Effector memory CD4-positive, alpha-beta T cell (primary cell): ENCODE data around the gene INSL3.
A peak's percentile ranks its signal among the peaks of the same experiment; 100 is the strongest.
"Not testable (repeated sequence)": the region's sequence is repeated elsewhere in the genome, so short reads cannot be mapped to it uniquely, and the experiment has no call there.

Source experiments
- DNase-seq, 3 donors: peaks; one replicate each; pipeline ENCODE4 v3.0.0-alpha.2; 2020
- H3K27ac ChIP-seq: 2 replicates; pipeline ENCODE4 v1.7.0; 2013; ENCODE audit warnings: mild to moderate bottlenecking, low read length, moderate library complexity; ENCODE audit not compliant: insufficient read depth, poor library complexity, severe bottlenecking
- H3K27me3 ChIP-seq: replicated peaks from 2 replicates; pipeline ENCODE4 v1.7.0; 2013; ENCODE audit warnings: mild to moderate bottlenecking, low read length; ENCODE audit not compliant: insufficient read depth, control insufficient read depth, poor library complexity, severe bottlenecking
- H3K36me3 ChIP-seq: 2 replicates; pipeline ENCODE4 v1.7.0; 2013; ENCODE audit warnings: mild to moderate bottlenecking, low read length, moderate library complexity; ENCODE audit not compliant: control insufficient read depth, insufficient read depth
- H3K4me1 ChIP-seq: 2 replicates; pipeline ENCODE4 v1.7.0; 2013; ENCODE audit warnings: low read length, mild to moderate bottlenecking; ENCODE audit not compliant: control insufficient read depth, insufficient read depth, poor library complexity, severe bottlenecking
- H3K4me3 ChIP-seq: 2 replicates; pipeline ENCODE4 v1.7.0; 2013; ENCODE audit warnings: low read length, low read depth, mild to moderate bottlenecking; ENCODE audit not compliant: insufficient read depth, poor library complexity, severe bottlenecking
- H3K9me3 ChIP-seq: 2 replicates; pipeline ENCODE4 v1.7.0; 2013; ENCODE audit warnings: mild to moderate bottlenecking, low read length, moderate library complexity; ENCODE audit not compliant: control insufficient read depth

The INSL3 gene

GRCh38 chr19:17784201-17785008 is 36.9 kb downstream of the INSL3 start:
- Histone ChIP-seq H3K27me3 (no peaks in the 10 kb centered on the region), H3K27ac (no peak overlapping the region), H3K4me1 (peaks cover 7% of the 10 kb centered on the region), H3K4me3 (no peak overlapping the region), H3K9me3 (no peaks in the 10 kb centered on the region), H3K36me3 (peaks cover 44% of the 10 kb centered on the region)
- peak; percentile 41 to 57 (median 46) for DNase-seq

DNA sequence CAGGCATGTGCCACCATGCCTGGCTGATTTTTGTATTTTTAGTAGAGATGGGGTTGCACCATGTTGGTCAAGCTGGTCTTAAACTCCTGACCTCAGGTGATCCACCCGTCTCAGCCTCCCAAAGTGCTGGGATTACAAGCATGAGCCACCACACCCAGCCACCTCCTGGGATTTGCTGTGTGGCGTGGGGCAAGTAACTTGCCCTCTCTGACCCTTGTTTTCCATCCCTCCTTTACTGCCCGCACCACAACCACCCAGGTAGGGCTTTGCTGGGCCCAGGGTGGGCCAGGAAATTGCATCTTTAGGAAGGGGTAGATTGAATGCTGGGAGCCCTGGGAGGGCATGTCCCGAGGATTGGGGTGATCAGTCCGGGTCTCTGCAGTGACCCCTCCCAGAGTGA is 37.6 kb downstream of the INSL3 start:
- not testable (repeated sequence) for H3K4me1 ChIP-seq, H3K4me3 ChIP-seq, H3K27me3 ChIP-seq, H3K27ac ChIP-seq, H3K9me3 ChIP-seq, DNase-seq
- H3K36me3 ChIP-seq: peaks cover 43% of the 10 kb centered on the region

GRCh38 chr19:17780781-17781180 is 40.5 kb downstream of the INSL3 start:
- no peak overlapping the region for H3K27ac ChIP-seq
- H3K4me1 ChIP-seq: peaks cover 7% of the 10 kb centered on the region
- H3K27me3 ChIP-seq: no peaks in the 10 kb centered on the region
- H3K4me3 ChIP-seq: no peak overlapping the region
- no peaks in the 10 kb centered on the region for H3K9me3 ChIP-seq
- peaks cover 35% of the 10 kb centered on the region for H3K36me3 ChIP-seq
- no peak for DNase-seq

DNA sequence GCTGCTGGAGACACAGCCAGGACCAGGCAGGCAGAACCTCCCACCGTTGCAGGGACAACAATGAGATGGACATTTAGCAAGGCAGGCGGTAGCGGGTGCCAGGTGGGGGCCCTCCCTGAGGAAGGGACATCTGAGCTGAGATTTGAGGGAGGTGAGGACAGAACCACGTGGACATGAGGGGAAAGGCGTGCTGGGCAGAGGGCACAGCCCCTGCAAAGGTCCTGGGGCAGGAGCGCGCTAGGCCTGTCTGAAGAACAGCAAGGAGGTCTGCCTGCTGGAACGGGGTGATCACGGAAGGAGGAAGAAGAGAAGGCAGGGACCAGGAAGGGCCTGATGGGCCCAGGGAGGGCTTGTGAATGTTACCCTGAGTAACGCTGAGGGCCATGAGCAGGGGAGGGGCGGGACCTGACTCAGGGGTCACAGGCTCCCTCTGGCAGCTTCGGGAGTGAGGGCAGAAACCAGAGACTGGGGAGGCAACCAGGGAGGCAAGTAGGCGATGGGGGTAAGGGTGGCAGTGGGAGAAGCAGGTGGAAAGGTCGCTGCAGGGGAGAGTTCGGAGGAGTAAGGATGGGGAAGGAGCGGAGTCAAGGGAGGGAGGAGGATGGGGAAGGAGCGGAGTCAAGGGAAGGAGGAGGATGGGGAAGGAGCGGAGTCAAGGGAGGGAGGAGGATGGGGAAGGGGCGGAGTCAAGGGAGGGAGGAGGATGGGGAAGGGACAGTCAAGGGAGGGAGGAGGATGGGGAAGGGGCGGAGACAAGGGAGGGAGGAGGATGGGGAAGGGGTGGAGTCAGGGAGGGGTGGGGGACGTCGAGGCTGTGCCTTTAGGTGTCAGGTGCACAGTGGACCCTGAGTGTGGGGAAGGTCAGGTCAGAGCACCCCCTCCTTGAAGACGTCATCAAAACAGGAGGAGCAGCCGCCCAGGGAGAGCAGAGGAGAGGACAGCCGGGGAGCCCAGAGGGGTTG is 42.1 kb downstream of the INSL3 start:
- peaks cover 6% of the 10 kb centered on the region for H3K4me1 ChIP-seq
- peak overlapping the region; percentile 25 for H3K27ac ChIP-seq
- no peaks in the 10 kb centered on the region for H3K9me3 ChIP-seq
- no peak overlapping the region for H3K4me3 ChIP-seq
- no peak for DNase-seq
- peaks cover 43% of the 10 kb centered on the region for H3K36me3 ChIP-seq
- no peaks in the 10 kb centered on the region for H3K27me3 ChIP-seq

DNA sequence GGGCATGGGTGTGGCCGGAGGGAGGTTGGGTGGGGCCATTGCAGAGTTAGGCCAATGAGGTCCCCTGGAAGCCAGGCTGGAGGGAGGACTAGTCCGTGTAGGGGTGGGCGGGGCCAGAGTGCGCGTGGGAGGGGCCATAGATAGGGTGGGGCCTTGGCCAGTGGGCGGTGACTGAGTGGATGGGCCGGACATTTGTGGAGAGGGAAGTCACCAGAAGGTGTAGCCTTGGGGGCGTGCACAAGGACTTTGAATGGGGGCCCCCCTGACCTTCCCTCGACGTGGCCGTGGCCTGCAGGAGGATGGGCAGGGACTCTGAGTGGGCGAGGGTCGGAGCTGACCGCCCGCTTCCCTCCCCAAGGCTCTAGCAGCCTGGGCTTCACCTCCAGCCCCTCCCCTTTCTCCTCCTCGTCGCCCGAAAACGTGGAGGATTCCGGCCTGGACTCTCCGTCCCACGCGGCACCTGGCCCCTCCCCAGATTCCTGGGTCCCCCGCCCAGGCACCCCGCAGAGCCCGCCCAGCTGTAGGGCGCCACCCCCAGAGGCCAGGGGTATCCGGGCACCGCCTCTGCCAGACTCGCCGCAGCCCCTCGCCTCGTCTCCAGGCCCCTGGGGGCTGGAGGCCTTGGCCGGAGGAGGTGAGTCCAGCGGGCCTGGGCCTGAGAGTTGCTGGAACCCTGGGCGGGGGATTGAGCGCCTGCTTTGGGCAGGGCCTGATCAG is 42.9 kb downstream of the INSL3 start:
- H3K36me3 ChIP-seq: peaks cover 39% of the 10 kb centered on the region
- H3K9me3 ChIP-seq: no peaks in the 10 kb centered on the region
- H3K27me3 ChIP-seq: no peaks in the 10 kb centered on the region
- no peak for DNase-seq
- H3K27ac ChIP-seq: peak overlapping the region; percentile 25
- H3K4me3 ChIP-seq: no peak overlapping the region
- H3K4me1 ChIP-seq: no peaks in the 10 kb centered on the region

- DNase-seq, H3K4me1 ChIP-seq, H3K27me3 ChIP-seq, H3K27ac ChIP-seq, H3K4me3 ChIP-seq, H3K9me3 ChIP-seq: not testable (repeated sequence)
- H3K36me3 ChIP-seq: peaks cover 43% of the 10 kb centered on the region
These were observed 43.5 kb downstream of the INSL3 start for GRCh38 chr19:17777840-17778239.

- peaks cover 44% of the 10 kb centered on the region for H3K36me3 ChIP-seq
- DNase-seq: no peak
- no peak overlapping the region for H3K27ac ChIP-seq
- H3K4me3 ChIP-seq: no peak overlapping the region
- no peaks in the 10 kb centered on the region for H3K27me3 ChIP-seq
- no peaks in the 10 kb centered on the region for H3K9me3 ChIP-seq
- H3K4me1 ChIP-seq: no peaks in the 10 kb centered on the region
These were observed 45.1 kb downstream of the INSL3 start for GRCh38 chr19:17775991-17776803.

GRCh38 chr19:17775245-17775927 is 45.9 kb downstream of the INSL3 start:
- H3K27ac ChIP-seq: no peak overlapping the region
- peak in 1 of 3 donors; percentile 22 for DNase-seq
- no peak overlapping the region for H3K4me3 ChIP-seq
- no peaks in the 10 kb centered on the region for H3K27me3 ChIP-seq
- no peaks in the 10 kb centered on the region for H3K4me1 ChIP-seq
- H3K36me3 ChIP-seq: peaks cover 51% of the 10 kb centered on the region
- H3K9me3 ChIP-seq: no peaks in the 10 kb centered on the region

GRCh38 chr19:17772172-17772571 is 49.1 kb downstream of the INSL3 start:
- Histone ChIP-seq H3K27me3 (no peaks in the 10 kb centered on the region), H3K4me1 (no peaks in the 10 kb centered on the region), H3K9me3 (no peaks in the 10 kb centered on the region), H3K4me3 (no peak overlapping the region), H3K27ac (no peak overlapping the region), H3K36me3 (peaks cover 61% of the 10 kb centered on the region)
- DNase-seq: no peak
